H9 (cell line): ENCODE measurements around the gene ACSL4. TPM values are rescaled to one million over a fixed set of nuclear protein-coding genes. Genes with fewer than 3 reads are reported as not detected.

Experiments used
- DNase-seq: peaks from one replicate; pipeline ENCODE4 v3.0.0-alpha.2; 2017
- H2AFZ ChIP-seq: one replicate; pipeline ENCODE4 v1.6.1; 2013; ENCODE audit warnings: mild to moderate bottlenecking, low read length, control low read depth, moderate library complexity
- H2AK5ac ChIP-seq: 2 replicates; pipeline ENCODE4 v1.6.1; 2013; ENCODE audit warnings: low read length, control low read depth, mixed read lengths; ENCODE audit not compliant: insufficient read length
- H2BK120ac ChIP-seq: one replicate; pipeline ENCODE4 v1.6.1; 2013; ENCODE audit warnings: low read depth, mild to moderate bottlenecking, low read length, control low read depth, inconsistent platforms; ENCODE audit not compliant: poor library complexity, severe bottlenecking
- H2BK12ac ChIP-seq: 2 replicates; pipeline ENCODE4 v1.6.1; 2013; ENCODE audit warnings: low read length, control low read depth, mixed read lengths, low read depth; ENCODE audit not compliant: insufficient read length
- H2BK15ac ChIP-seq: 2 replicates; pipeline ENCODE4 v1.6.1; 2013; ENCODE audit warnings: low read depth, low read length, control low read depth
- H2BK20ac ChIP-seq: one replicate; pipeline ENCODE4 v1.6.1; 2013; ENCODE audit warnings: low read depth, mild to moderate bottlenecking, low read length, control low read depth, inconsistent platforms; ENCODE audit not compliant: poor library complexity, severe bottlenecking
- H2BK5ac ChIP-seq: 2 replicates; pipeline ENCODE4 v1.6.1; 2013; ENCODE audit warnings: low read length, control low read depth, mixed read lengths; ENCODE audit not compliant: insufficient read length
- H3K14ac ChIP-seq: 2 replicates; pipeline ENCODE4 v1.6.1; 2013; ENCODE audit warnings: low read length, control low read depth; ENCODE audit not compliant: insufficient read depth
- H3K18ac ChIP-seq: 2 replicates; pipeline ENCODE4 v1.6.1; 2013; ENCODE audit warnings: low read depth, mild to moderate bottlenecking, mixed read lengths, low read length, control low read depth; ENCODE audit not compliant: insufficient read length
- H3K23ac ChIP-seq: 2 replicates; pipeline ENCODE4 v1.6.1; 2013; ENCODE audit warnings: low read length, control low read depth, mixed read lengths, low read depth; ENCODE audit not compliant: insufficient read length
- H3K23me2 ChIP-seq: 2 replicates; pipeline ENCODE4 v1.6.1; 2013; ENCODE audit warnings: low read depth, mild to moderate bottlenecking, mixed read lengths, low read length, control low read depth; ENCODE audit not compliant: insufficient read length, poor library complexity, severe bottlenecking
- H3K27ac ChIP-seq: 2 replicates; pipeline ENCODE4 v1.5.1; 2013; ENCODE audit warnings: low read length, control low read depth, mixed read lengths, low read depth; ENCODE audit not compliant: insufficient read length
- H3K27me3 ChIP-seq: 2 replicates; pipeline ENCODE4 v1.6.1; 2013; ENCODE audit warnings: low read length, control low read depth, inconsistent platforms; ENCODE audit not compliant: insufficient read depth
- H3K4ac ChIP-seq: 2 replicates; pipeline ENCODE4 v1.6.1; 2013; ENCODE audit warnings: low read depth, mild to moderate bottlenecking, control low read depth, inconsistent platforms, low read length, moderate library complexity
- H3K4me1 ChIP-seq: 2 replicates; pipeline ENCODE4 v1.6.1; 2013; ENCODE audit warnings: low read length, control low read depth, inconsistent platforms; ENCODE audit not compliant: insufficient read depth
- H3K4me2 ChIP-seq: 2 replicates; pipeline ENCODE4 v1.6.1; 2013; ENCODE audit warnings: low read length, control low read depth, mixed read lengths; ENCODE audit not compliant: insufficient read length, insufficient read depth
- H3K56ac ChIP-seq: 2 replicates; pipeline ENCODE4 v1.6.1; 2013; ENCODE audit warnings: low read depth, mild to moderate bottlenecking, mixed read lengths, low read length, control low read depth; ENCODE audit not compliant: insufficient read length
- H3K79me1 ChIP-seq: 2 replicates; pipeline ENCODE4 v1.6.1; 2013; ENCODE audit warnings: low read depth, mild to moderate bottlenecking, moderate library complexity, low read length, control low read depth, inconsistent platforms; ENCODE audit not compliant: insufficient read depth, poor library complexity, severe bottlenecking
- H3K79me2 ChIP-seq: 2 replicates; pipeline ENCODE4 v1.6.1; 2013; ENCODE audit warnings: low read length, control low read depth, inconsistent platforms; ENCODE audit not compliant: insufficient read depth
- H3K9ac ChIP-seq: 2 replicates; pipeline ENCODE4 v1.6.1; 2013; ENCODE audit warnings: low read length, control low read depth, mixed read lengths; ENCODE audit not compliant: insufficient read length; ENCODE audit errors: extremely low read depth
- H3K9me3 ChIP-seq: one replicate; pipeline ENCODE4 v1.6.1; 2013; ENCODE audit warnings: low read depth, low read length, inconsistent platforms; ENCODE audit not compliant: control insufficient read depth
- H3T11ph ChIP-seq: one replicate; pipeline ENCODE4 v1.6.1; 2013; ENCODE audit warnings: mild to moderate bottlenecking, low read length, control low read depth, inconsistent platforms
- H4K20me1 ChIP-seq: one replicate; pipeline ENCODE4 v1.6.1; 2013; ENCODE audit not compliant: control insufficient read depth, insufficient read length, insufficient read depth
- H4K5ac ChIP-seq: 2 replicates; pipeline ENCODE4 v1.6.1; 2013; ENCODE audit warnings: low read depth, mild to moderate bottlenecking, mixed read lengths, low read length, control low read depth; ENCODE audit not compliant: insufficient read length
- H4K8ac ChIP-seq: replicated peaks from 2 replicates; pipeline ENCODE4 v1.6.1; 2013; ENCODE audit warnings: low read length, control low read depth, mixed read lengths, low read depth; ENCODE audit not compliant: insufficient read length
- H4K91ac ChIP-seq: 2 replicates; pipeline ENCODE4 v1.6.1; 2013; ENCODE audit warnings: low read depth, mild to moderate bottlenecking, moderate library complexity, mixed read lengths, low read length, control low read depth; ENCODE audit not compliant: insufficient read length
- H3K27ac Mint-ChIP-seq, 3 experiments: 2 replicates in 2 of 3; 3 replicates in 1 of 3; pipeline ENCODE4 v1.8.0; 2020 to 2021; ENCODE audit warnings: mixed read lengths in 3 of 3, mild to moderate bottlenecking in 1 of 3, moderate library complexity in 1 of 3
- H3K27me3 Mint-ChIP-seq: 2 replicates; pipeline ENCODE4 v1.8.0; 2021; ENCODE audit warnings: low read depth, mild to moderate bottlenecking, moderate library complexity, mixed read lengths
- H3K36me3 Mint-ChIP-seq, 3 experiments: 2 replicates in 2 of 3; 3 replicates in 1 of 3; pipeline ENCODE4 v1.8.0; 2020 to 2021; ENCODE audit warnings: low read depth in 3 of 3, mixed read lengths in 3 of 3; ENCODE audit not compliant: insufficient read depth in 1 of 3
- H3K4me1 Mint-ChIP-seq, 2 experiments: 2 replicates each; pipeline ENCODE4 v1.8.0; 2020; ENCODE audit warnings: mixed read lengths in 2 of 2
- H3K4me3 Mint-ChIP-seq, 2 experiments: 2 replicates in 1 of 2; 3 replicates in 1 of 2; pipeline ENCODE4 v1.8.0; 2020 to 2021; ENCODE audit warnings: mild to moderate bottlenecking in 2 of 2, mixed read lengths in 2 of 2, moderate library complexity in 1 of 2
- H3K9me3 Mint-ChIP-seq, 2 experiments: 2 replicates in 1 of 2; 3 replicates in 1 of 2; pipeline ENCODE4 v1.8.0; 2020; ENCODE audit warnings: mild to moderate bottlenecking in 2 of 2, mixed read lengths in 2 of 2, moderate library complexity in 1 of 2
- WGBS: extraction: QIAGEN DNeasy Blood & Tissue Kit; methylation state at CpG from one replicate; pipeline ENCODE4 v1.1.7; 2013; ENCODE audit warnings: missing lambda C conversion rate, low lambda C conversion rate, mixed read lengths; ENCODE audit not compliant: insufficient read length; ENCODE audit errors: extremely low coverage; 5-methylcytosine and 5-hydroxymethylcytosine counted together
- total RNA-seq: library from RNA; stranded (reverse); gene quantifications from 2 replicates; pipeline ENCODE4 v1.2.1, GENCODE V29; 2021
- TF ChIP-seq, protein P1 (sequence below): fragments of 200-600 bp; sonication (generic); conservative IDR thresholded peaks from 3 replicates; pipeline ENCODE4 v1.8.0; 2021; ENCODE audit warnings: antibody characterized with exemption, mild to moderate bottlenecking

The ACSL4 gene
- total RNA-seq, 1 experiment from 2014 or later: 41.6 TPM

DNA sequence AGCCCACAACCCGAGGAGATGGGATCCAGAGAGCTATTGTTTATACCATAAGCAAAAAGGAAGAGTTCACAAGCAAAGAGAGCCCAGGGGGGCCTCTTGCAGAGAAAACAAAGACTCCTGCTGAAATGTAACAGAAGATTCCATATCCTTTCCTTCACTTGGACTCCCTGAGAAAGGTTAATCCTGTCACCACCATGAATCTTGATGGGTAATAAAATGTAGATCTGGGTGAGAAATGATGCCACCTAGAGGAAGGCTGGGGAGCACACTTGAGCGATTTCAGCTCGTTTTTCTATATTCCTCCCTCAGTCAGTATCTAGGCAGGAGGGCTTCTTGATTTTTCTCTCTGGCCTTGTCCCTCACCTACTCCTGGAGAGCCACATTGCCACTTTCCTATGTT, 97.9 kb downstream of the ACSL4 start:
- Mint-ChIP-seq H3K9me3 (no peaks in the 10 kb centered on the region; a peak in 1 of 5 replicates), H3K27me3 (no peaks in the 10 kb centered on the region), H3K4me1 (peaks cover 3 to 6% of the 10 kb centered on the region in 2 experiments; a peak in 2 of 4 replicates), H3K4me3 (no peak overlapping the region), H3K36me3 (peaks cover 0 to 6% (median 4%) of the 10 kb centered on the region in 3 experiments; a peak in 3 of 7 replicates), H3K27ac (no peak overlapping the region)
- WGBS: no CpG with 5 or more reads among the region's 3 CpGs
- Histone ChIP-seq H2BK5ac (no peak overlapping the region), H2BK20ac (no peak overlapping the region), H4K20me1 (no peaks in the 10 kb centered on the region), H2AK5ac (no peak overlapping the region), H3K79me1 (no peaks in the 10 kb centered on the region), H2BK12ac (no peak overlapping the region), H2BK15ac (no peak overlapping the region), H3K9me3 (no peaks in the 10 kb centered on the region), H3K23ac (no peak overlapping the region), H3K79me2 (no peaks in the 10 kb centered on the region), H3K23me2 (no peaks in the 10 kb centered on the region), H3K18ac (no peak overlapping the region), H3K27ac (no peak overlapping the region), H4K8ac (no peak overlapping the region), H4K91ac (no peak overlapping the region), H4K5ac (no peak overlapping the region), H3K4me2 (no peak overlapping the region), H3K27me3 (no peaks in the 10 kb centered on the region), H2AFZ (no peak overlapping the region), H3K4ac (no peak overlapping the region), H3K56ac (no peak overlapping the region), H3K9ac (no peak overlapping the region), H3K14ac (no peak overlapping the region), H3T11ph (no peak overlapping the region), H2BK120ac (no peak overlapping the region), H3K4me1 (no peaks in the 10 kb centered on the region)
- peak; percentile 35 for DNase-seq
- TF ChIP-seq, protein P1, sequence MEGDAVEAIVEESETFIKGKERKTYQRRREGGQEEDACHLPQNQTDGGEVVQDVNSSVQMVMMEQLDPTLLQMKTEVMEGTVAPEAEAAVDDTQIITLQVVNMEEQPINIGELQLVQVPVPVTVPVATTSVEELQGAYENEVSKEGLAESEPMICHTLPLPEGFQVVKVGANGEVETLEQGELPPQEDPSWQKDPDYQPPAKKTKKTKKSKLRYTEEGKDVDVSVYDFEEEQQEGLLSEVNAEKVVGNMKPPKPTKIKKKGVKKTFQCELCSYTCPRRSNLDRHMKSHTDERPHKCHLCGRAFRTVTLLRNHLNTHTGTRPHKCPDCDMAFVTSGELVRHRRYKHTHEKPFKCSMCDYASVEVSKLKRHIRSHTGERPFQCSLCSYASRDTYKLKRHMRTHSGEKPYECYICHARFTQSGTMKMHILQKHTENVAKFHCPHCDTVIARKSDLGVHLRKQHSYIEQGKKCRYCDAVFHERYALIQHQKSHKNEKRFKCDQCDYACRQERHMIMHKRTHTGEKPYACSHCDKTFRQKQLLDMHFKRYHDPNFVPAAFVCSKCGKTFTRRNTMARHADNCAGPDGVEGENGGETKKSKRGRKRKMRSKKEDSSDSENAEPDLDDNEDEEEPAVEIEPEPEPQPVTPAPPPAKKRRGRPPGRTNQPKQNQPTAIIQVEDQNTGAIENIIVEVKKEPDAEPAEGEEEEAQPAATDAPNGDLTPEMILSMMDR: peak; percentile 80
